ENCODE results near the gene SPATS2.

- TF ChIP-seq, protein P1, sequence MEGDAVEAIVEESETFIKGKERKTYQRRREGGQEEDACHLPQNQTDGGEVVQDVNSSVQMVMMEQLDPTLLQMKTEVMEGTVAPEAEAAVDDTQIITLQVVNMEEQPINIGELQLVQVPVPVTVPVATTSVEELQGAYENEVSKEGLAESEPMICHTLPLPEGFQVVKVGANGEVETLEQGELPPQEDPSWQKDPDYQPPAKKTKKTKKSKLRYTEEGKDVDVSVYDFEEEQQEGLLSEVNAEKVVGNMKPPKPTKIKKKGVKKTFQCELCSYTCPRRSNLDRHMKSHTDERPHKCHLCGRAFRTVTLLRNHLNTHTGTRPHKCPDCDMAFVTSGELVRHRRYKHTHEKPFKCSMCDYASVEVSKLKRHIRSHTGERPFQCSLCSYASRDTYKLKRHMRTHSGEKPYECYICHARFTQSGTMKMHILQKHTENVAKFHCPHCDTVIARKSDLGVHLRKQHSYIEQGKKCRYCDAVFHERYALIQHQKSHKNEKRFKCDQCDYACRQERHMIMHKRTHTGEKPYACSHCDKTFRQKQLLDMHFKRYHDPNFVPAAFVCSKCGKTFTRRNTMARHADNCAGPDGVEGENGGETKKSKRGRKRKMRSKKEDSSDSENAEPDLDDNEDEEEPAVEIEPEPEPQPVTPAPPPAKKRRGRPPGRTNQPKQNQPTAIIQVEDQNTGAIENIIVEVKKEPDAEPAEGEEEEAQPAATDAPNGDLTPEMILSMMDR (IDR thresholded peaks at IDR 0.05): no peak
- TF ChIP-seq POLR2A (IDR thresholded peaks at IDR 0.05): no peak
Observed at GRCh38 chr12:49471557-49471956, 104.3 kb downstream of the SPATS2 start.

All from lower leg skin (tissue), 3 donors.